ENCODE results near the gene MAGI3.
"Not testable (repeated sequence)": the region's sequence is repeated elsewhere in the genome, so short reads cannot be mapped to it uniquely, and the experiment has no call there.

DNA sequence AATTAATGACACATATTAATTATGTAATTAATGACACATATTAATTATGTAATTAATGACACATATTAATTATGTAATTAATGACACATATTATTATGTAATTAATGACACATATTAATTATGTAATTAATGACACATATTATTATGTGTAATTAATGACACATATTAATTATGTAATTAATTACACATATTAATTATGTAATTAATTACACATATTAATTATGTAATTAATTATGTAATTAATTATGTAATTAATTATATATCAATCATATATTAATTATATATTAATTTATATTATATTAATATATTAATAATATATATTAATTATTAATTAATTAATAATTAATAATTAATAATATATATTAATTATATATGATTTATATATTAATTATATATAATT is 25.8 kb downstream of the MAGI3 start:
- TF ChIP-seq, protein P1, sequence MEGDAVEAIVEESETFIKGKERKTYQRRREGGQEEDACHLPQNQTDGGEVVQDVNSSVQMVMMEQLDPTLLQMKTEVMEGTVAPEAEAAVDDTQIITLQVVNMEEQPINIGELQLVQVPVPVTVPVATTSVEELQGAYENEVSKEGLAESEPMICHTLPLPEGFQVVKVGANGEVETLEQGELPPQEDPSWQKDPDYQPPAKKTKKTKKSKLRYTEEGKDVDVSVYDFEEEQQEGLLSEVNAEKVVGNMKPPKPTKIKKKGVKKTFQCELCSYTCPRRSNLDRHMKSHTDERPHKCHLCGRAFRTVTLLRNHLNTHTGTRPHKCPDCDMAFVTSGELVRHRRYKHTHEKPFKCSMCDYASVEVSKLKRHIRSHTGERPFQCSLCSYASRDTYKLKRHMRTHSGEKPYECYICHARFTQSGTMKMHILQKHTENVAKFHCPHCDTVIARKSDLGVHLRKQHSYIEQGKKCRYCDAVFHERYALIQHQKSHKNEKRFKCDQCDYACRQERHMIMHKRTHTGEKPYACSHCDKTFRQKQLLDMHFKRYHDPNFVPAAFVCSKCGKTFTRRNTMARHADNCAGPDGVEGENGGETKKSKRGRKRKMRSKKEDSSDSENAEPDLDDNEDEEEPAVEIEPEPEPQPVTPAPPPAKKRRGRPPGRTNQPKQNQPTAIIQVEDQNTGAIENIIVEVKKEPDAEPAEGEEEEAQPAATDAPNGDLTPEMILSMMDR (IDR thresholded peaks at IDR 0.05): not testable (repeated sequence)
- TF ChIP-seq POLR2A (IDR thresholded peaks at IDR 0.05): not testable (repeated sequence)
